Measurements from ENCODE around the gene CENPS. TPM values are rescaled to one million over a fixed set of nuclear protein-coding genes. Genes with fewer than 3 reads are reported as not detected.

The CENPS gene
- total and polyA plus RNA-seq, 2 of the 13 experiments (the other 11 are each of a cell fraction or from before 2014, with no cell fraction given), result 3.3 to 22.0 TPM

DNA sequence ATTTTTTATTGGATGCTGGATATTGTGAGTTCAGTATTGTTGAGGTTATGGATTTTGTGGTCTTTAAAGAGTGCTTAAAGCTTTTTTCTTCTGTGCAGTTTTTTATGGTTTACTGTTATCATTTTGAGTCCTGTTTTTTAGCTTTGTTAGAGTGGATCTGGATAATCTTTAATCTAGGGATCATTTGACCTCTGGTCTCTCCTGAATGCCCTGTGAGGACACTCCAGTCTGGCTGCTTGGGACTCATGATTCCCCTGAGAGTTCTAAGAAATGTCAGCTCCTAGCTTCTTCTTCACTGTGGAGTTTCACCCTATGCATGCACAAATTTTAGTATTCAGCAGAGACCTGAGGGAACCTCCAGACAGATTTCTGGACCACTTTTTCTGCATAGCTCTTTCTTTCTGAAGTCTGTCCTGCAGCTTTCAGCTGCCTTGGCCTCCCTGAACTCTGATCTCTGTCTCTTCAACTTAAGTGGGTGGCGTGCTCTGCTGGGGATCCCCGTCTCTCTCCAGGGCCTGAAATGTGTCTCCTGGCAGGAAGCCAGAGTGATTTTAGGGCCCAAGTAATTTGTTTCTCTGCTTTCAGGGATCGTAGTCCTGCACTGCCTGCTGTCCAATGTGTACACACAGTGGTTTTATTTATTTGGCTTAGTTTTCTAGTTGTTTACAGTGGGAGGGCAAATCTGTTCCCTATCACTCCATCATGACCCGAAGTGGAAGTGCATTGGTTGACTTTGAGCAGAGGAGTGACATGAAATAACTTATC lies 59.2 kb downstream of the CENPS start (continued):
- TF ChIP-seq ZNF766 (CRISPR knock-in tag; IDR thresholded peaks at IDR 0.05; ENCODE audit: borderline replicate concordance), result no peak
- TF ChIP-seq MIER3 (CRISPR knock-in tag; IDR thresholded peaks at IDR 0.05; ENCODE audit: borderline replicate concordance), result no peak
- TF ChIP-seq FOXP1 (IDR thresholded peaks at IDR 0.05), result peak; percentile 72; the same call in 1 of the 2 replicates
- TF ChIP-seq FOXP1 (CRISPR knock-in tag; IDR thresholded peaks at IDR 0.05), result peak; percentile 76
- no peak for TF ChIP-seq XBP1 (CRISPR knock-in tag; IDR thresholded peaks at IDR 0.05)
- no peak for TF ChIP-seq ARID3A (IDR thresholded peaks at IDR 0.05; ENCODE audit: low read depth, low read length)
- TF ChIP-seq ZBTB7A (CRISPR knock-in tag; IDR thresholded peaks at IDR 0.05), result no peak
- no peak for TF ChIP-seq ZZZ3 (CRISPR knock-in tag; IDR thresholded peaks at IDR 0.05; ENCODE audit: borderline replicate concordance)
- TF ChIP-seq, protein P1, sequence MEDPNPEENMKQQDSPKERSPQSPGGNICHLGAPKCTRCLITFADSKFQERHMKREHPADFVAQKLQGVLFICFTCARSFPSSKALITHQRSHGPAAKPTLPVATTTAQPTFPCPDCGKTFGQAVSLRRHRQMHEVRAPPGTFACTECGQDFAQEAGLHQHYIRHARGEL (CRISPR knock-in tag; IDR thresholded peaks at IDR 0.05), result no peak
- TF ChIP-seq, protein P2, sequence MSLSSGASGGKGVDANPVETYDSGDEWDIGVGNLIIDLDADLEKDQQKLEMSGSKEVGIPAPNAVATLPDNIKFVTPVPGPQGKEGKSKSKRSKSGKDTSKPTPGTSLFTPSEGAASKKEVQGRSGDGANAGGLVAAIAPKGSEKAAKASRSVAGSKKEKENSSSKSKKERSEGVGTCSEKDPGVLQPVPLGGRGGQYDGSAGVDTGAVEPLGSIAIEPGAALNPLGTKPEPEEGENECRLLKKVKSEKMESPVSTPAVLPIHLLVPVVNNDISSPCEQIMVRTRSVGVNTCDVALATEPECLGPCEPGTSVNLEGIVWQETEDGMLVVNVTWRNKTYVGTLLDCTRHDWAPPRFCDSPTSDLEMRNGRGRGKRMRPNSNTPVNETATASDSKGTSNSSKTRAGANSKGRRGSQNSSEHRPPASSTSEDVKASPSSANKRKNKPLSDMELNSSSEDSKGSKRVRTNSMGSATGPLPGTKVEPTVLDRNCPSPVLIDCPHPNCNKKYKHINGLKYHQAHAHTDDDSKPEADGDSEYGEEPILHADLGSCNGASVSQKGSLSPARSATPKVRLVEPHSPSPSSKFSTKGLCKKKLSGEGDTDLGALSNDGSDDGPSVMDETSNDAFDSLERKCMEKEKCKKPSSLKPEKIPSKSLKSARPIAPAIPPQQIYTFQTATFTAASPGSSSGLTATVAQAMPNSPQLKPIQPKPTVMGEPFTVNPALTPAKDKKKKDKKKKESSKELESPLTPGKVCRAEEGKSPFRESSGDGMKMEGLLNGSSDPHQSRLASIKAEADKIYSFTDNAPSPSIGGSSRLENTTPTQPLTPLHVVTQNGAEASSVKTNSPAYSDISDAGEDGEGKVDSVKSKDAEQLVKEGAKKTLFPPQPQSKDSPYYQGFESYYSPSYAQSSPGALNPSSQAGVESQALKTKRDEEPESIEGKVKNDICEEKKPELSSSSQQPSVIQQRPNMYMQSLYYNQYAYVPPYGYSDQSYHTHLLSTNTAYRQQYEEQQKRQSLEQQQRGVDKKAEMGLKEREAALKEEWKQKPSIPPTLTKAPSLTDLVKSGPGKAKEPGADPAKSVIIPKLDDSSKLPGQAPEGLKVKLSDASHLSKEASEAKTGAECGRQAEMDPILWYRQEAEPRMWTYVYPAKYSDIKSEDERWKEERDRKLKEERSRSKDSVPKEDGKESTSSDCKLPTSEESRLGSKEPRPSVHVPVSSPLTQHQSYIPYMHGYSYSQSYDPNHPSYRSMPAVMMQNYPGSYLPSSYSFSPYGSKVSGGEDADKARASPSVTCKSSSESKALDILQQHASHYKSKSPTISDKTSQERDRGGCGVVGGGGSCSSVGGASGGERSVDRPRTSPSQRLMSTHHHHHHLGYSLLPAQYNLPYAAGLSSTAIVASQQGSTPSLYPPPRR (CRISPR knock-in tag; IDR thresholded peaks at IDR 0.05; ENCODE audit: borderline replicate concordance), result peak; percentile 95
- TF ChIP-seq ZNF335 (CRISPR knock-in tag; IDR thresholded peaks at IDR 0.05), result no peak
- no peak for TF ChIP-seq ZNF280B (CRISPR knock-in tag; IDR thresholded peaks at IDR 0.05; ENCODE audit: borderline replicate concordance)
- no peak for TF ChIP-seq MNT (IDR thresholded peaks at IDR 0.05)
- TF ChIP-seq, protein P3, sequence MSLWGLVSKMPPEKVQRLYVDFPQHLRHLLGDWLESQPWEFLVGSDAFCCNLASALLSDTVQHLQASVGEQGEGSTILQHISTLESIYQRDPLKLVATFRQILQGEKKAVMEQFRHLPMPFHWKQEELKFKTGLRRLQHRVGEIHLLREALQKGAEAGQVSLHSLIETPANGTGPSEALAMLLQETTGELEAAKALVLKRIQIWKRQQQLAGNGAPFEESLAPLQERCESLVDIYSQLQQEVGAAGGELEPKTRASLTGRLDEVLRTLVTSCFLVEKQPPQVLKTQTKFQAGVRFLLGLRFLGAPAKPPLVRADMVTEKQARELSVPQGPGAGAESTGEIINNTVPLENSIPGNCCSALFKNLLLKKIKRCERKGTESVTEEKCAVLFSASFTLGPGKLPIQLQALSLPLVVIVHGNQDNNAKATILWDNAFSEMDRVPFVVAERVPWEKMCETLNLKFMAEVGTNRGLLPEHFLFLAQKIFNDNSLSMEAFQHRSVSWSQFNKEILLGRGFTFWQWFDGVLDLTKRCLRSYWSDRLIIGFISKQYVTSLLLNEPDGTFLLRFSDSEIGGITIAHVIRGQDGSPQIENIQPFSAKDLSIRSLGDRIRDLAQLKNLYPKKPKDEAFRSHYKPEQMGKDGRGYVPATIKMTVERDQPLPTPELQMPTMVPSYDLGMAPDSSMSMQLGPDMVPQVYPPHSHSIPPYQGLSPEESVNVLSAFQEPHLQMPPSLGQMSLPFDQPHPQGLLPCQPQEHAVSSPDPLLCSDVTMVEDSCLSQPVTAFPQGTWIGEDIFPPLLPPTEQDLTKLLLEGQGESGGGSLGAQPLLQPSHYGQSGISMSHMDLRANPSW (CRISPR knock-in tag; IDR thresholded peaks at IDR 0.05; ENCODE audit: borderline replicate concordance), result 0 out of 2 replicates have a peak, but pooled peaks have one; percentile 47
- peak; percentile 97 for TF ChIP-seq SP5 (CRISPR knock-in tag; IDR thresholded peaks at IDR 0.05; ENCODE audit: borderline replicate concordance, low read depth)
- no peak for TF ChIP-seq NR1H2 (CRISPR knock-in tag; IDR thresholded peaks at IDR 0.05; ENCODE audit: borderline replicate concordance, low read depth)
